ENCODE results near the gene PALLD. TPM values are rescaled to one million over a fixed set of nuclear protein-coding genes. Genes with fewer than 3 reads are reported as not detected.

PALLD gene
- total RNA-seq, 1 donor from 2014 or later: 58.7 TPM

DNA sequence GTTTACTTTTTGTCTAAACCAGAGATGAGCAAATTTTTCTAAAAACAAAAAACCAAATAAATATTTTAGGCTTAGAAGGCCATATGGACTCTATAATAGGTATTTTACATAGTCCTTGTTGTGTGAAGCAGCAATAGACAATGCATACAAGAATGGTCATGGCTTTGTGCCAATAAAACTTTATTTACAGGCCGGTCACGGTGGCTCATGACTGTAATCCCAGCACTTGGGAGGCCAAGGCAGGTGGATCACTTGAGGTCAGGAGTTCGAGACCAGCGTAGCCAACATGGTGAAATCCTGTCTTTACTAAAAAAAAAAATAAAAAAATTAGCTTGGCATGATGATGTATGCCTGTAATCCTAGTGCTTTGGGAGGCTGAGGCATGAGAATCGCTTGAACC, 285.6 kb downstream of the PALLD start:
- Mint-ChIP-seq H3K27ac (ENCODE audit: unreplicated experiment) (no peak overlapping the region), H3K4me3 (no peak overlapping the region), H3K36me3 (ENCODE audit: low read depth) (peaks cover 3% of the 10 kb centered on the region), H3K9me3 (no peaks in the 10 kb centered on the region), H3K4me1 (peaks cover 19% of the 10 kb centered on the region), H3K27me3 (ENCODE audit: low read depth) (no peaks in the 10 kb centered on the region)
- no peak for DNase-seq (ENCODE audit: low read depth, low spot score)
- TF ChIP-seq, protein P1, sequence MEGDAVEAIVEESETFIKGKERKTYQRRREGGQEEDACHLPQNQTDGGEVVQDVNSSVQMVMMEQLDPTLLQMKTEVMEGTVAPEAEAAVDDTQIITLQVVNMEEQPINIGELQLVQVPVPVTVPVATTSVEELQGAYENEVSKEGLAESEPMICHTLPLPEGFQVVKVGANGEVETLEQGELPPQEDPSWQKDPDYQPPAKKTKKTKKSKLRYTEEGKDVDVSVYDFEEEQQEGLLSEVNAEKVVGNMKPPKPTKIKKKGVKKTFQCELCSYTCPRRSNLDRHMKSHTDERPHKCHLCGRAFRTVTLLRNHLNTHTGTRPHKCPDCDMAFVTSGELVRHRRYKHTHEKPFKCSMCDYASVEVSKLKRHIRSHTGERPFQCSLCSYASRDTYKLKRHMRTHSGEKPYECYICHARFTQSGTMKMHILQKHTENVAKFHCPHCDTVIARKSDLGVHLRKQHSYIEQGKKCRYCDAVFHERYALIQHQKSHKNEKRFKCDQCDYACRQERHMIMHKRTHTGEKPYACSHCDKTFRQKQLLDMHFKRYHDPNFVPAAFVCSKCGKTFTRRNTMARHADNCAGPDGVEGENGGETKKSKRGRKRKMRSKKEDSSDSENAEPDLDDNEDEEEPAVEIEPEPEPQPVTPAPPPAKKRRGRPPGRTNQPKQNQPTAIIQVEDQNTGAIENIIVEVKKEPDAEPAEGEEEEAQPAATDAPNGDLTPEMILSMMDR (conservative IDR thresholded peaks at IDR 0.05): no peak

DNA sequence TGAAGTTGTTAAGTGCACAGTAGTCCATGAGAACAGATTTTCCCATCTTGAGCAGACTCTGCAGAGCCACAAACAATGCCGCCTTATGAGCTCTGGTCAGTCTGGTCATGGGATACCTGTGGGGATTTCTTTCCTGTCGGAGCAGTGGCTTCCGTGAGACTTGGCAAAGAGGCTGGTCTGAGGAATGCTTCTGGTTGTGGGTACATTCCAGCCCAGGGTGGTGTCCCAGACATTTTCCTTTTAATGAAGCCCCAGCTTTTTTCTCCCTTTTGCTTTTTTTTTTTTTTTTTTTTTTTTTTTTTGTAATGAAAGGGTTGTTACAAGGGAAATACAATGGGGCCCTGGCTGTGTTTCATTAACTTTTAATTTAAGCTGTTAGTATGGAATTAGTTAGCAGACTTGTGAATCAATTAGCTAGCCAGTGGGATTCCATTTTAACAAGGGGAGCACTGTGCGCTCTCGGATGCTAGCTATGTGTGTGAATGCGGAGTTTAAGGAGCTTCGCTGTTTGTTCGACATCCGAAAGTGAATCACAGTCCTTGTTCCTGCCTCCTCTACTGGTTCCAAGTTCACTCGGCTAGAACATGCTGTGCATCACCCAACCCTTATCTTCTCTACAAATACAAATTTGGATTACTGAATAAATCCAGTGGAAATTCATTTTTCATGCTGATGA, 288.1 kb downstream of the PALLD start:
- DNase-seq (ENCODE audit: low read depth, low spot score): no peak
- Mint-ChIP-seq H3K4me3 (no peak overlapping the region), H3K27me3 (ENCODE audit: low read depth) (no peaks in the 10 kb centered on the region), H3K36me3 (ENCODE audit: low read depth) (no peaks in the 10 kb centered on the region), H3K27ac (ENCODE audit: unreplicated experiment) (no peak overlapping the region), H3K9me3 (no peaks in the 10 kb centered on the region), H3K4me1 (peaks cover 16% of the 10 kb centered on the region)
- TF ChIP-seq, protein P1 (conservative IDR thresholded peaks at IDR 0.05): no peak

DNA sequence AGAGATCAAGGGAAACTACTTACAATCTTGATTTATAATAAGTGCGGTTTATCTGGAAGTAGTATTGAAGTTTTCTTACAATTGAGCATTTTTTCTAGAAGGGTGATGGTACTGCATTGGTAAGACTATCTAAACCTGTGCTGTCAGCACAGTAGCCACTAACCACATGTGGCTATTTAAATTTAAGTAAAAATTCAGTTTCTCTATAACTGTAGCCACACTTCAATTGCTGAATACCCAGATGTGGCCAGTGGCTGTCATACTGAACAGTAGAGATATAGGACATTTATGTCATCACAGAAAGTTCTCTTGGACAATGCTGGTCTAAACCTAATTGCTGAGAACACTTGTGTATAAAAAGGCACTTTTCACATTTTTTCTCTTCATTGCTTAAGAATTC, 290.5 kb downstream of the PALLD start:
- H3K27ac Mint-ChIP-seq (ENCODE audit: unreplicated experiment): no peak overlapping the region
- H3K27me3 Mint-ChIP-seq (ENCODE audit: low read depth): no peaks in the 10 kb centered on the region
- H3K9me3 Mint-ChIP-seq: no peaks in the 10 kb centered on the region
- TF ChIP-seq, protein P1 (conservative IDR thresholded peaks at IDR 0.05): no peak
- no peaks in the 10 kb centered on the region for H3K36me3 Mint-ChIP-seq (ENCODE audit: low read depth)
- peaks cover 12% of the 10 kb centered on the region for H3K4me1 Mint-ChIP-seq
- no peak for DNase-seq (ENCODE audit: low read depth, low spot score)
- no peak overlapping the region for H3K4me3 Mint-ChIP-seq

DNA sequence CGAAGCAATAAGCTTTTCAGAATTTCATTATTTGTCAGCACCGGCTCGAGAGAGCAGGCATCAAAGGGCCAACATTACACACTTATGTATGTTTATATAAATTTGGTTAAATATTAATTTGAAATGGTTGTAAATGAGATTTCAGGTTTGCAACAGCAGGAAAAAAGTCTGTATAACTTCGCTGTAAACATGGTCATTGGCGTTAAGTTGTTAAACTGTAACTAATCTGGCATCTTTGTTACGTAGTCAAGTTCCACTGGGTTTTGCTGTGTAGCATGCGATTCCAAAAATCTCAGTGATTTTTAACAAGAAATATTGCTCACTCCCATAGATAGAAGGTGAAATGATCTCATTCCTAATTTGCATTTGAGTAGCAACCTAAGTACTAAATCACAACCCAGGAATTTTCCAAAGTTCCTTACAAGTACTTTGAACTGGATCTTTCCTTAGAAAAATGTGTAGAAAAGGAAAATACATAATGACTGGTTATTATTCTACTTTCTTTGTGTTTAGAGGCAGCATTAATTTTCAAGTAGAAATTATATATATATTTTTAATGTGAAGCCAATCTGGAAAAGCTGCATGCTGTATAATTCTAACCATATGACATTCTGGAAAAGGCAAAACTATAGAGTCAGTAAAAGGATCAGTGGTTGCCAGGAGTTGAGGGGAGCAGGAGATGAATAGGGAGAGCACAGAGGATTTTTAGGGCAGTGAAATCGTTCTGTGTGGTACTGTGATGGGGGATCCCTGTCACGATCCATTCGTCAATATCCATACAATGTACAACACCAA, 291.1 kb downstream of the PALLD start:
- Mint-ChIP-seq H3K4me1 (peaks cover 12% of the 10 kb centered on the region), H3K4me3 (no peak overlapping the region), H3K27me3 (ENCODE audit: low read depth) (no peaks in the 10 kb centered on the region), H3K9me3 (no peaks in the 10 kb centered on the region), H3K27ac (ENCODE audit: unreplicated experiment) (no peak overlapping the region), H3K36me3 (ENCODE audit: low read depth) (no peaks in the 10 kb centered on the region)
- TF ChIP-seq, protein P1 (conservative IDR thresholded peaks at IDR 0.05): no peak
- no peak for DNase-seq (ENCODE audit: low read depth, low spot score)

DNA sequence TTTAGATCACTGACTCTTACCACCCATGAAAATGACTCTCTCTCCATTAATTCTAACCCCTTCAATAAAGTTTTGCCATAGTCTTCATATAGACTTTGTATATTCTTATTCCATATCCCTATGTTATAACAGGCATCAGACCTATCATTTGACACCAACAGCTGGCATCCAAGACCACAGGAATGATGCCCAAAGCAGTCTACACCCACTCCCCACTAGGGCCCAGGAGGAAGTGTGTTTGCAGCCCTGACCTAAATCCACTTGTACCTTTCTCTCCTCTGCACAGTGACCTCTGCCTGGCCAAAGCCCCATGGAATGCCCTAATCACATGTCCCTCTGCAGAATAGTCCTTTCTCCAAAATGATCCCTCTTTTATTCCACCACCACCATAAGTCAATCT, 294.0 kb downstream of the PALLD start:
- TF ChIP-seq, protein P1 (conservative IDR thresholded peaks at IDR 0.05): no peak
- Mint-ChIP-seq H3K4me1 (no peaks in the 10 kb centered on the region), H3K9me3 (no peaks in the 10 kb centered on the region), H3K27me3 (ENCODE audit: low read depth) (no peaks in the 10 kb centered on the region), H3K27ac (ENCODE audit: unreplicated experiment) (no peak overlapping the region), H3K4me3 (no peak overlapping the region), H3K36me3 (ENCODE audit: low read depth) (no peaks in the 10 kb centered on the region)
- no peak for DNase-seq (ENCODE audit: low read depth, low spot score)

All from neural crest cell (in vitro differentiated cells).